Stimulated activated CD4-positive, alpha-beta T cell treated with anti-CD3 and anti-CD28 coated beads, Interleukin-12 subunit alpha, Interleukin-12 subunit beta, amount 100 ng/mL, for 4 hours (primary cell): ENCODE measurements around the gene PARP14.

Experiments used
- DNase-seq: peaks from one replicate; pipeline ENCODE4 v3.0.0-alpha.2; 2020

The PARP14 gene

DNA sequence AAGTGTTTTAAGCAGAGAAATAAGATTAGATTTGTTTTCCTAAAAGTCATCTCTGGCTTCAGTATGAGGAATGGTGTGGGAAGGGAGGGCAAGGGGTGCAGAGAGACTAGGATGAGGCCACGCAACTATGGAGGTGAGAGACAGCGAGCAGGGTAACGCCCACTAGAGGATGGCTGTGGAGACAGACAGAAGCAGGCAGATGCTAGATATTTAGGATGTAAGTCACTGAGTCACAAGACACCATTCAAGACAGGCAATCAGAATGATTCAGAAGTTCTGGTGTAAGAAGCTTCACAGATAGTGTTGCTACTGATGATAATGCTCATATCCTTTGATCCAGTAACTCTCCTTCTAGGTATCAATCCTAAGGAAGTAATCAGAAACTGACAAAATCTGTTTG is 93.9 kb downstream of the PARP14 start:
- DNase-seq = no peak

DNA sequence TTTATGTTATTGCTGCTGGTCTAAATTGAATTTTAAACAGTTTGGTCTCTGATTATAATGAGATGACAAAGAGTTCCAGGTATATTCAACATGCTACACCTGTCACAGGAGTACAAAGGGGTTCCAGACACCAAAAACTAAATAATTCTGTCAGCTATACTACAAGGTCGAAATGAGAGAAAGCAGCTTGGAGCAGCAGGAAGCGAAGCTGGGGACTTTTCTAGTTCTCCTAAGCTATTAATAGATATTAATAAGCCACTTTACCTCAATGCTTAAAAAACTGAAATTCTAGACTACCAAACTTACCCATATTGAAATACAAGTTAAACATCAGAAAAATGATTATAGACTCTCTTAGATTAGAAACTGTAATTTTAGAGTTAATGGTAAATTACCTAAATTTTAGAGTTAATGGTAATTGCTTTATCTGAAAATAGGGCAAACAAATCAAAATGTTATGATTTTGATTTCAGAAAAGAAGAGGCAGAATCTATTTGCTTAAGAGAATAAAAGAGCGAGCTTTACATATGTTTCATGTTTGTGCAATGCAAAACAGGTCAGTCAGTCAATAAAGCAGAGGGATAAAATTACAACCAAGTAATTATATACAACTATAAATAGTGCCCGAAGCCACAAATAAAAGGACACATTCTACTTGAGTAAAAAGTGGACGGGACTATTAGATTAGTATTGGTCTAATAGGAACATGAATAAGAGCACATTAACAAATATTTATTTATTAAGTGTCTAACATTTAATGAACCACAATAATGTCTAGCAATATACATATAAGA is 96.2 kb downstream of the PARP14 start:
- DNase-seq = no peak

DNA sequence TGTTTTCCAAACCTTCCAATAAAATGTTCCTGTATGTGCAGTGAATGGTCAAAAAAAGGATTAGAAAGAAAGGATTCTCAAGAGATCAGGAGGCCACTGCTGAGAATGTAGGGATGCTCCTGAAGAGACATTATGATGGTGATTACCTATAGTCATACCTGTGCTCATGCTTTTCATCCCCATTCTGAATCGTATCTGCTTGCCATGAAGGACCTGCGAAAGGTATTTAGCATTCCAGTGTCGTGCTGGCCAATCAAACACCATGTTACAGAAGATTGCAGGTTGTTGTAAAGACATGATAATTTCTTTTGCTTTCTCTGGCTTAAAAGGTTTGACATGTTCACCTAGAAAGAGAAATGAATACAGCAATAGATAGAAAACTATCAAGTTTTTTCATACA is 96.9 kb downstream of the PARP14 start:
- no peak for DNase-seq
